Activated T-cell treated with anti-CD3 and anti-CD28 coated beads for 1 hour (primary cell): ENCODE data around the gene ADRB2.
A peak's percentile ranks its signal among the peaks of the same experiment; 100 is the strongest.
"Not testable (repeated sequence)": the region's sequence is repeated elsewhere in the genome, so short reads cannot be mapped to it uniquely, and the experiment has no call there.

Source experiments
- DNase-seq: peaks from one replicate; pipeline ENCODE4 v3.0.0-alpha.2; 2020; ENCODE audit warnings: low read depth

ADRB2 gene

GRCh38 chr5:148826053-148826738, at the start of gene ADRB2:
Gene ADRB2 (plus strand): TSS chr5:148826611. CDS start chr5:148826832, 221 bp downstream.
- DNase-seq = peak; percentile 73

- DNase-seq = no peak
These were observed 49.6 kb upstream of the ADRB2 start for GRCh38 chr5:148776780-148777179.

- DNase-seq = no peak
These were observed 47.5 kb upstream of the ADRB2 start for GRCh38 chr5:148778882-148779281.

GRCh38 chr5:148780711-148781110, 45.7 kb upstream of the ADRB2 start:
- no peak for DNase-seq

- DNase-seq = no peak
These were observed 44.6 kb upstream of the ADRB2 start for GRCh38 chr5:148781766-148782165.

GRCh38 chr5:148785223-148785622, 41.2 kb upstream of the ADRB2 start:
- DNase-seq = no peak

- no peak for DNase-seq
These were observed 40.0 kb upstream of the ADRB2 start for GRCh38 chr5:148786456-148786855.

- no peak for DNase-seq
These were observed 37.8 kb upstream of the ADRB2 start for GRCh38 chr5:148788636-148789035.

- DNase-seq = no peak
These were observed 35.7 kb upstream of the ADRB2 start for GRCh38 chr5:148790545-148791333.

GRCh38 chr5:148791334-148791667, 35.1 kb upstream of the ADRB2 start:
- no peak for DNase-seq

- DNase-seq = no peak
These were observed 34.7 kb upstream of the ADRB2 start for GRCh38 chr5:148791696-148792095.

GRCh38 chr5:148792744-148793143, 33.7 kb upstream of the ADRB2 start:
- DNase-seq = no peak

GRCh38 chr5:148793261-148793660, 33.1 kb upstream of the ADRB2 start:
- no peak for DNase-seq

- DNase-seq = no peak
These were observed 32.1 kb upstream of the ADRB2 start for GRCh38 chr5:148794275-148794674.

GRCh38 chr5:148794729-148795561, 31.5 kb upstream of the ADRB2 start:
- no peak for DNase-seq

GRCh38 chr5:148796936-148797335, 29.5 kb upstream of the ADRB2 start:
- no peak for DNase-seq

GRCh38 chr5:148798786-148799185, 27.6 kb upstream of the ADRB2 start:
- DNase-seq = no peak

GRCh38 chr5:148799737-148800527, 26.5 kb upstream of the ADRB2 start:
- no peak for DNase-seq

- no peak for DNase-seq
These were observed 24.6 kb upstream of the ADRB2 start for GRCh38 chr5:148801682-148802276.

- DNase-seq = not testable (repeated sequence)
These were observed 23.0 kb upstream of the ADRB2 start for GRCh38 chr5:148803451-148803850.

GRCh38 chr5:148804393-148804792, 22.0 kb upstream of the ADRB2 start:
- no peak for DNase-seq
